Hepatocyte (in vitro differentiated cells): ENCODE measurements around the gene SYT12.

Experiments used
- EZH2 ChIP-seq: fragments of 200-600 bp; sonication (generic); IDR thresholded peaks from 2 replicates; pipeline ENCODE4 v1.6.1; 2016; ENCODE audit warnings: antibody characterized with exemption, mild to moderate bottlenecking, borderline replicate concordance
- TF ChIP-seq, protein P1 (sequence below): fragments of 200-600 bp; sonication (generic); IDR thresholded peaks from 2 replicates; pipeline ENCODE4 v1.5.1; 2016; ENCODE audit warnings: antibody characterized with exemption, mild to moderate bottlenecking; ENCODE audit not compliant: poor library complexity

DNA sequence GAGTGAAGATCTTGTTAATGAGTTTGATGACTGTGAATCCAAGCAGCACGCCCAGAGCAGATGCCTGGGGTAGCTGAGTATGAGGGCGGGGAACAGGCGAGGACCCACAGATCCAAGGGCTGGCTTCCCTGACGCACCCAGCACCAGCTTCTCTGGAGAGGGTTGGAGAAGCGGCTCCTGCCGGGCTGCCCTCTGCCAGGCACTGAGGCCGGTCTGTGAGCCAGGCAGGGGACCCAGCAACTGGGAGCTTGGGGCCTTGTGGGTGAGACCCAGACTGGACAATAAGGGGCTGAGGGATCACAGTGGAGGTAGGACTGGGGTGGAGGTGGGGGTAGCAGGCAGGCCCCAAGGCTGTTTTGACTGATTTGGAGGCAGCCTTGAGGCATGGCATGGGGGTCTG, 8.6 kb upstream of the SYT12 start:
- TF ChIP-seq, protein P1, sequence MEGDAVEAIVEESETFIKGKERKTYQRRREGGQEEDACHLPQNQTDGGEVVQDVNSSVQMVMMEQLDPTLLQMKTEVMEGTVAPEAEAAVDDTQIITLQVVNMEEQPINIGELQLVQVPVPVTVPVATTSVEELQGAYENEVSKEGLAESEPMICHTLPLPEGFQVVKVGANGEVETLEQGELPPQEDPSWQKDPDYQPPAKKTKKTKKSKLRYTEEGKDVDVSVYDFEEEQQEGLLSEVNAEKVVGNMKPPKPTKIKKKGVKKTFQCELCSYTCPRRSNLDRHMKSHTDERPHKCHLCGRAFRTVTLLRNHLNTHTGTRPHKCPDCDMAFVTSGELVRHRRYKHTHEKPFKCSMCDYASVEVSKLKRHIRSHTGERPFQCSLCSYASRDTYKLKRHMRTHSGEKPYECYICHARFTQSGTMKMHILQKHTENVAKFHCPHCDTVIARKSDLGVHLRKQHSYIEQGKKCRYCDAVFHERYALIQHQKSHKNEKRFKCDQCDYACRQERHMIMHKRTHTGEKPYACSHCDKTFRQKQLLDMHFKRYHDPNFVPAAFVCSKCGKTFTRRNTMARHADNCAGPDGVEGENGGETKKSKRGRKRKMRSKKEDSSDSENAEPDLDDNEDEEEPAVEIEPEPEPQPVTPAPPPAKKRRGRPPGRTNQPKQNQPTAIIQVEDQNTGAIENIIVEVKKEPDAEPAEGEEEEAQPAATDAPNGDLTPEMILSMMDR: no peak
- TF ChIP-seq EZH2: no peak
